HUES64 (cell line): ENCODE measurements around the gene CHDH.

ENCODE experiments used
- H3K27ac ChIP-seq: 2 replicates; pipeline ENCODE4 v1.7.0; 2013; ENCODE audit warnings: low read depth, low read length, inconsistent platforms
- H3K27me3 ChIP-seq: 2 replicates; pipeline ENCODE4 v1.6.1; 2013; ENCODE audit warnings: mild to moderate bottlenecking, low read length; ENCODE audit not compliant: insufficient read depth
- H3K36me3 ChIP-seq: 2 replicates; pipeline ENCODE4 v1.6.1; 2013; ENCODE audit warnings: mild to moderate bottlenecking, low read length; ENCODE audit not compliant: insufficient read depth
- H3K4me1 ChIP-seq: 2 replicates; pipeline ENCODE4 v1.6.1; 2013; ENCODE audit warnings: mild to moderate bottlenecking, low read length, moderate library complexity; ENCODE audit not compliant: insufficient read depth
- H3K4me3 ChIP-seq: 2 replicates; pipeline ENCODE4 v1.5.1; 2013; ENCODE audit warnings: mild to moderate bottlenecking, low read length, moderate library complexity
- H3K9ac ChIP-seq: 2 replicates; pipeline ENCODE4 v1.6.1; 2013; ENCODE audit warnings: mild to moderate bottlenecking, low read depth, low read length
- H3K9me3 ChIP-seq: 2 replicates; pipeline ENCODE4 v1.6.1; 2013; ENCODE audit warnings: low read depth, low read length; ENCODE audit not compliant: insufficient read depth
- WGBS: fragments of 150-250, 120-280 bp; methylation state at CpG from one replicate; pipeline ENCODE4 v1.1.7; 2013; ENCODE audit warnings: missing lambda C conversion rate; 5-methylcytosine and 5-hydroxymethylcytosine counted together

CHDH gene

DNA sequence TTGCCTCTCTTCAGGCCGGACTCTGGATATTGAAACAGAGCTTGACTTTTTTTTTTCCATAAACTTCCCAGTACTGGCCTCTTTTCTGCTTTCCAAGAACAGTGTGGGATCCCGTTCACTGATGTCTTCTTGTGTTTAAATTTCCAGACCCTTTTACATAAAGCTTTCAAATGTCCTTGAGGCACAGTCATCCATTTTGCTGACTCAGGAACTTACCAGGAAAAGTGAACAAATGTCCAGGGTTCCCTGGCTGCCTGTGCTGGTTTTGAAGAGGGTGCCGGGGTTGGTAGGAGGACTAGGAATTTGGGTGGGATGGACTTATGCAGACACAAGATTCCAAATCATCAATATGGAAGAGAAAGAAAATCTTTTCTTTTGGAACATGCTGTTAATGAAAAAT is 68.1 kb downstream of the CHDH start:
- no peak overlapping the region for H3K9ac ChIP-seq
- H3K36me3 ChIP-seq = no peaks in the 10 kb centered on the region
- no peak overlapping the region for H3K27ac ChIP-seq
- H3K4me3 ChIP-seq = no peak overlapping the region
- no peaks in the 10 kb centered on the region for H3K4me1 ChIP-seq
- H3K9me3 ChIP-seq = no peaks in the 10 kb centered on the region
- 95% methylated on average over 3 of the region's 3 CpGs for WGBS
- H3K27me3 ChIP-seq = no peaks in the 10 kb centered on the region

DNA sequence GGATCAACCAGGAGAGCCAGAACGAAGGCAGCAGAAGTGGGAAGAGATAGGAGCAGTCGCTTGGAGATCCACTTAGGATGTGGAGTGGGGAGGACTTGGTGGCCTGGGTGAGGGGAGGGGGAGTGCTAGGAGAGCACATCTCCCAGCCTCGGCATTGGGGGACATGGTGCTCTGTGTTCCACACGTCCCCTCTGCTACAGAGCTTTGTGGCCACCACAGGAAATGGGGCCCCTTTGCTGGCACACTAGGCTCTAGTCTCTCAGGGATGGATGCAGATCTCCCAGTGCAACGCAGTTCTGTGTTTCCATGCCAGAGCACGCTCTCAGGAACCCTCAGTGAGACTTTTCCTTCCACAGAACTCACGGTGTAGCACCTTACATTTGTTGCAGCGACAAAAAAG is 68.8 kb downstream of the CHDH start:
- H3K27me3 ChIP-seq = no peaks in the 10 kb centered on the region
- no peak overlapping the region for H3K27ac ChIP-seq
- WGBS = 93% methylated on average over 8 of the region's 8 CpGs
- no peaks in the 10 kb centered on the region for H3K4me1 ChIP-seq
- H3K9me3 ChIP-seq = no peaks in the 10 kb centered on the region
- H3K9ac ChIP-seq = no peak overlapping the region
- H3K36me3 ChIP-seq = no peaks in the 10 kb centered on the region
- H3K4me3 ChIP-seq = no peak overlapping the region

GRCh38 chr3:53776494-53777101 is 69.6 kb downstream of the CHDH start:
- Histone ChIP-seq H3K9ac (no peak overlapping the region), H3K4me3 (no peak overlapping the region), H3K4me1 (no peaks in the 10 kb centered on the region), H3K27me3 (no peaks in the 10 kb centered on the region), H3K27ac (no peak overlapping the region), H3K9me3 (no peaks in the 10 kb centered on the region), H3K36me3 (no peaks in the 10 kb centered on the region)
- 91% methylated on average over 9 of the region's 9 CpGs for WGBS

DNA sequence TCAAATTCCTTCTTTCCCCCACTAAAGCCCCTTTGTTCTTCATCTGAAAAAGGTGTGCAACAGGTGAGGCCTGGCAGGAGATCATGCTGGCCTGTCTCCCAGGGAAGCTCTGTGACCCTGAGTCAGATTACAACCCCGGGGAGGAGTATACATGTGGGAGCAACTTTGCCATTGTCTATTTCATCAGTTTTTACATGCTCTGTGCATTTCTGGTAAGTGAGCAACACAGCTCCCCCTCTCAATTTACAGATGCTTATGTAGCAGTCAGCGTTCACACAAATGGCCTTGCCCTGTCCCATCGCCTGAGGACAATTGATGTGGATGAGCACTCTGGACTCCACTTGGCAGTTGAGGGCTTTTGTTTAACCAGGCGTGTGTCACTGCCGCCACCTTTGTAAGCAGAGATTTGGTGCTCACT is 70.4 kb downstream of the CHDH start:
- Histone ChIP-seq H3K27me3 (no peaks in the 10 kb centered on the region), H3K36me3 (no peaks in the 10 kb centered on the region), H3K4me3 (no peak overlapping the region), H3K27ac (no peak overlapping the region), H3K4me1 (no peaks in the 10 kb centered on the region), H3K9ac (no peak overlapping the region), H3K9me3 (no peaks in the 10 kb centered on the region)
- 90% methylated on average over 5 of the region's 5 CpGs for WGBS

DNA sequence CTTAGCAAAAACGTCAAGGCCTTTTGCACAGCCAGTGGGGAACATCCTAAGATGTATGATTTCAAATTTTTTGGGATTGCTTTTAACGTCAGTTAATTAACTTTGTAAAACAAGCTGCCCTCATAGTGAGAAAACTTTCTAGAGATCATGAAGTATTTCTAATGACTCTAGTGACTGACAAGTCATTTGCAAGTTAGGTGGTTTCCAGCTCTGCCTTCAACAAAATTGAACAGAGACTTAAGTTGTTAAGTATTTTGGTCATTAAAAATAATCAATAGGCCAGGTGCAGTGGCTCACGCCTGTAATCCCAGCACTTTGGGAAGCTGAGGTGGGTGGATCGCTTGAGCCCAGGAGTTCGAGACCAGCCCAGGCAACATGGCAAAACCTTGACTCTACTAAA is 71.2 kb downstream of the CHDH start:
- WGBS = 89% methylated on average over 5 of the region's 5 CpGs
- H3K9me3 ChIP-seq = no peaks in the 10 kb centered on the region
- no peaks in the 10 kb centered on the region for H3K27me3 ChIP-seq
- H3K9ac ChIP-seq = no peak overlapping the region
- H3K4me3 ChIP-seq = no peak overlapping the region
- no peak overlapping the region for H3K27ac ChIP-seq
- H3K4me1 ChIP-seq = no peaks in the 10 kb centered on the region
- H3K36me3 ChIP-seq = no peaks in the 10 kb centered on the region

- Histone ChIP-seq H3K27me3 (no peaks in the 10 kb centered on the region), H3K36me3 (no peaks in the 10 kb centered on the region), H3K9ac (no peak overlapping the region), H3K4me1 (0 out of 2 replicates have a peak, but pooled peaks cover under 1% of the 10 kb centered on the region), H3K4me3 (no peak overlapping the region), H3K27ac (no peak overlapping the region), H3K9me3 (no peaks in the 10 kb centered on the region)
- WGBS = 83% methylated on average over 8 of the region's 8 CpGs
These were observed 71.8 kb downstream of the CHDH start for GRCh38 chr3:53774414-53774813.

DNA sequence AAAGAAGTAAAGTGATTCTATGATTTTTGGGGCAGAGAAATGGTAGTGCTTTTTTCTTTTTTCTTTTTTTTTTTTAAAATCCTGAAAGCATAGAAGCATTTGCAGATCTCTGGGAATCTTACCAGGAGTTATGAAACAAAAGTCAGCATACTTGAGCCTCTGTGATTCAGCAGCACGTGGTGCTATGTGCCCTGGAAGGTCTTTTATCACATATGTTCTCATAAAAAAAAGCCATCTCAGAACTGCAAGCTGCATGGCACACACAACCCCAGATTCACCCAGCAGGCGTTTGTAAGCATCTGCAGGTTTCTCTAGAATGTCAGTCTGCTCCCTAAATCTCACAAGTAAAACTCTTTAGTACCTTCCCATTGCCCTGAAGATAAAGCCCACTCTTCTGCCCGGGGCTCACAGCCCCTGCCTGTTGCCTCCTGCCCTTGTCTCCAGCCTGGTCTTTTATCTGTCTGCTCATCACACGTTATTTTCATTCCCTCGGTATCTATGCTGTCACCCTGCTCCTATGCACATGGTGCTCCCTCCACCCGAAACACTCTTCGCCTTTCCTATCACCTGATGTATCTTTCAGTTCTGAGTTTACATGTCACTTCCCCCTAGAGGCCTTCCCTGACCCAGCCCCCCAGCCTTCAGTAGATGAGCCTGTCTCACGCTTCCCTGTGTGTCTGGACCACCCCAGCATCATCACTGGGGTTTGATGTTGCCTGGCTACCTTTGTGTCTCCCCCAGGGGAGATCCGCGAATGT is 72.4 kb downstream of the CHDH start:
- no peaks in the 10 kb centered on the region for H3K9me3 ChIP-seq
- no peak overlapping the region for H3K27ac ChIP-seq
- no peak overlapping the region for H3K4me3 ChIP-seq
- 81% methylated on average over 10 of the region's 10 CpGs for WGBS
- H3K27me3 ChIP-seq = no peaks in the 10 kb centered on the region
- no peak overlapping the region for H3K9ac ChIP-seq
- H3K36me3 ChIP-seq = no peaks in the 10 kb centered on the region
- H3K4me1 ChIP-seq = peaks cover 7% of the 10 kb centered on the region; the same call in 1 of the 2 replicates

- Histone ChIP-seq H3K9me3 (no peaks in the 10 kb centered on the region), H3K27ac (no peak overlapping the region), H3K4me1 (peaks cover 9% of the 10 kb centered on the region; the same call in 1 of the 2 replicates), H3K27me3 (no peaks in the 10 kb centered on the region), H3K4me3 (no peak overlapping the region), H3K9ac (no peak overlapping the region), H3K36me3 (no peaks in the 10 kb centered on the region)
- WGBS = 87% methylated on average over 5 of the region's 5 CpGs
These were observed 73.2 kb downstream of the CHDH start for GRCh38 chr3:53773021-53773436.

- H3K9ac ChIP-seq = no peak overlapping the region
- H3K36me3 ChIP-seq = no peaks in the 10 kb centered on the region
- H3K4me3 ChIP-seq = no peak overlapping the region
- peaks cover 9% of the 10 kb centered on the region; the same call in 1 of the 2 replicates for H3K4me1 ChIP-seq
- H3K27me3 ChIP-seq = no peaks in the 10 kb centered on the region
- H3K27ac ChIP-seq = no peak overlapping the region
- WGBS = 93% methylated on average over 14 of the region's 14 CpGs
- H3K9me3 ChIP-seq = no peaks in the 10 kb centered on the region
These were observed 73.7 kb downstream of the CHDH start for GRCh38 chr3:53772562-53772961.

DNA sequence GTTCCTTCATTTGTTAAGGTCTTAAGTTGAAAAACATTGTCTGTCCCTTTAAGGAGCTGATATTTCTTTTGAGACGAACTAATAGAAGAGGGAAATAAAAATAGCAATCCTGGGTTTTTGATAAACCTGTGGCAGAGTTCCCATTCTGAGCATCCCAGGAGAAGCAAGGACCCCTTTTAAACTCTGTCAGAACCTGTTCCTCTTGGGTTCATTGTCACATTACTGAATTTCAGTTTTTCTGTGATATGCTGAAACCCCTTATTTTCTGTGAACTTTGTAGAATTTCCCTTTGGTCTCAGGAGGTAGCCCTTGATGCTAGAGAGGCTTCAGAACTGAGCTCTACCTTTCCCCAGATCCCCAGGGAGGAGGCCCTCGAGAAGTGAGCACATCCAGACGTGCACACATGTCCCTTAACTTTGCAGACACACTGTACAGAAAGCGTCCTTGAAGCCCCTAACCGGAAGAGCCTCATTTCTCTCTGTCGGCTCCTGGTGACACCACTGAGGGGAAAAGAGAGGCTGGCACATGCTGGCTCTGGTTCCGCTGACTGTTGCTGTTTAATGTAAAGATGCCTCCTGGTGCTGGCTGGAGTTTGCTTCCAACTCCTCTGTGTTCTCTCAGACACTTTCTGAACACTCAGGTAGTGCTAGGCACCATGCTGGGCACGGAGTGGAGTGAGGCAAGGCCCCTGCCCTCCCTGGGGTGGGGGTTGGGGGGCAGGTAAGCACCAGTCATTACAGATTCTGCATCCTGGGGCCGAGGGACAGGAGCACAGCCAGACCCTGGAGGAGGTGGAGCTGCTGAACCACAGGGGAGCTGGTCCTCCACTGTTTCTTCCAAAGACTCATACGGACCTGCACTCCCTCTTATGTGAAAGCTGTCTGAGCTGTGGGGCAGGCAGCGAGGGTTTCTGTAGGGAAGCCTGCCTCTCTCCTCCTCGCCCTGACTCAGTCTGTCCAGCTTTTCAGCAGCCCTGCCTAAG is 77.5 kb downstream of the CHDH start:
- no peak overlapping the region for H3K27ac ChIP-seq
- no peaks in the 10 kb centered on the region for H3K9me3 ChIP-seq
- H3K9ac ChIP-seq = no peak overlapping the region
- no peaks in the 10 kb centered on the region for H3K27me3 ChIP-seq
- H3K4me1 ChIP-seq = peaks cover 9% of the 10 kb centered on the region; the same call in 1 of the 2 replicates
- 58% methylated on average over 12 of the region's 12 CpGs for WGBS
- no peaks in the 10 kb centered on the region for H3K36me3 ChIP-seq
- no peak overlapping the region for H3K4me3 ChIP-seq

DNA sequence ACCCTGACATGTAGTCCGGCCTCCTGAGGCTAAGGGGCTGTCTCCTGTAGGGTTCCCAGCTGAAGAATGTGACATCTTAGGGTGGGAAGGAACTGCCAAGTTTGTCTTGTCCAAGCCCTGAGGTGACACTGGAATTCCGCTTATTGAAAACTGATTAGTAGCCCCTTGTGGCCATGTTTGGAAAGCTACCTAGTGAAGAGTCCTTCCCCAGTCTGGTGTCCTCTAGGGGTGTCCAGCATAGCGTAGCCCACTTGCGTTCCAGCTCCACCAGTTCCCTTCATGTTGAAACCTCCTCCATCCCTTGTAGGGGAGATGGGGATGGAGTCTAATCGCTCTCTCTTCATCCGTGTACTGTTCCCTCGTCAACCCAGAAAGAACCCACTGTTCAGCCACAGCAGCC is 79.5 kb downstream of the CHDH start:
- Histone ChIP-seq H3K4me3 (no peak overlapping the region), H3K27ac (no peak overlapping the region), H3K27me3 (no peaks in the 10 kb centered on the region), H3K9me3 (no peaks in the 10 kb centered on the region), H3K4me1 (peaks cover 9% of the 10 kb centered on the region; the same call in 1 of the 2 replicates), H3K36me3 (no peaks in the 10 kb centered on the region), H3K9ac (no peak overlapping the region)
- 94% methylated on average over 6 of the region's 7 CpGs for WGBS
